CD14-positive monocyte (primary cell): ENCODE results near the gene CNTN2. TPM values are rescaled to one million over a fixed set of nuclear protein-coding genes. Genes with fewer than 3 reads are reported as not detected.

ENCODE experiments used
- DNase-seq, 3 donors: peaks; one replicate each; pipeline ENCODE4 v3.0.0-alpha.2; 2011 to 2022
- H2AFZ ChIP-seq: 2 replicates; pipeline ENCODE4 v1.6.0; 2012; ENCODE audit warnings: mild to moderate bottlenecking, low read depth, low read length, inconsistent platforms; ENCODE audit not compliant: insufficient read depth, poor library complexity, severe bottlenecking
- H3K27ac ChIP-seq, 2 donors: 1 replicate in 1 of 2; 2 replicates in 1 of 2; pipeline ENCODE4 v1.5.1; 2012 to 2013; ENCODE audit warnings: low read length in 2 of 2, control low read depth in 1 of 2, inconsistent platforms in 1 of 2, low read depth in 1 of 2, mild to moderate bottlenecking in 1 of 2
- H3K27me3 ChIP-seq, 2 donors: one replicate each; pipeline versions ENCODE4 v1.6.0 to v1.6.1; 2011 to 2013; ENCODE audit warnings: low read length in 2 of 2; ENCODE audit not compliant: control insufficient read depth in 2 of 2, insufficient read depth in 2 of 2
- H3K36me3 ChIP-seq, 2 donors: replicated peaks in 1 of 2; 1 replicate in 1 of 2; 2 replicates in 1 of 2; pipeline versions ENCODE4 v1.5.1 to v1.6.1; 2012 to 2013; ENCODE audit warnings: low read length in 2 of 2, control low read depth in 1 of 2, inconsistent platforms in 1 of 2, mild to moderate bottlenecking in 1 of 2; ENCODE audit not compliant: insufficient read depth in 2 of 2, control insufficient read depth in 1 of 2
- H3K4me1 ChIP-seq, 2 donors: 1 replicate in 1 of 2; 2 replicates in 1 of 2; pipeline versions ENCODE4 v1.5.1 to v1.6.1; 2012 to 2013; ENCODE audit warnings: low read length in 2 of 2, control low read depth in 1 of 2, inconsistent platforms in 1 of 2, mild to moderate bottlenecking in 1 of 2, moderate library complexity in 1 of 2; ENCODE audit not compliant: insufficient read depth in 2 of 2, control insufficient read depth in 1 of 2
- H3K4me2 ChIP-seq: replicated peaks from 2 replicates; pipeline ENCODE3; 2012; ENCODE audit warnings: low read length, moderate library complexity, mild to moderate bottlenecking; ENCODE audit not compliant: poor library complexity, severe bottlenecking; ENCODE audit errors: extremely low read depth
- H3K4me3 ChIP-seq, 3 experiments: fragments of 200-600 bp in 1 of 3; sonication (generic) in 1 of 3; replicated peaks in 1 of 3; 1 replicate in 2 of 3; 2 replicates in 1 of 3; pipeline ENCODE4 v1.5.1; 2011 to 2013; ENCODE audit warnings: low read length in 3 of 3, mild to moderate bottlenecking in 3 of 3, control low read depth in 2 of 3, low read depth in 2 of 3, inconsistent platforms in 1 of 3, moderate library complexity in 1 of 3
- H3K79me2 ChIP-seq: 2 replicates; pipeline ENCODE4 v1.6.0; 2012; ENCODE audit warnings: mild to moderate bottlenecking, control low read depth, inconsistent platforms, low read length, moderate library complexity; ENCODE audit not compliant: insufficient read depth
- H3K9ac ChIP-seq: 2 replicates; pipeline ENCODE4 v1.6.0; 2017; ENCODE audit warnings: low read length, mild to moderate bottlenecking; ENCODE audit not compliant: insufficient read depth, poor library complexity, severe bottlenecking
- H3K9me3 ChIP-seq, 2 donors: replicated peaks in 1 of 2; 1 replicate in 1 of 2; 2 replicates in 1 of 2; pipeline versions ENCODE4 v1.5.1 to v1.6.1; 2012 to 2013; ENCODE audit warnings: low read length in 2 of 2, control low read depth in 1 of 2; ENCODE audit not compliant: control insufficient read depth in 1 of 2, insufficient read depth in 1 of 2
- H4K20me1 ChIP-seq: 2 replicates; pipeline ENCODE4 v1.6.0; 2012; ENCODE audit warnings: mild to moderate bottlenecking, low read length, control low read depth, moderate library complexity; ENCODE audit not compliant: insufficient read depth
- H3K27ac Mint-ChIP-seq, 7 donors: one replicate each; pipeline ENCODE4 v1.8.0; 2020; ENCODE audit warnings: mild to moderate bottlenecking in 7 of 7, mixed read lengths in 7 of 7, moderate library complexity in 6 of 7, inconsistent platforms in 2 of 7
- H3K27me3 Mint-ChIP-seq, 3 donors: one replicate each; pipeline ENCODE4 v1.8.0; 2021 to 2022; ENCODE audit warnings: low read depth in 3 of 3, mild to moderate bottlenecking in 3 of 3, mixed read lengths in 3 of 3, moderate library complexity in 3 of 3, inconsistent platforms in 1 of 3
- H3K36me3 Mint-ChIP-seq, 2 donors: one replicate each; pipeline ENCODE4 v1.8.0; 2020; ENCODE audit warnings: mixed read lengths in 2 of 2, inconsistent platforms in 1 of 2, mild to moderate bottlenecking in 1 of 2
- H3K4me1 Mint-ChIP-seq: one replicate; pipeline ENCODE4 v1.8.0; 2020; ENCODE audit warnings: mild to moderate bottlenecking, mixed read lengths
- H3K4me3 Mint-ChIP-seq, 2 donors: one replicate each; pipeline ENCODE4 v1.8.0; 2020; ENCODE audit warnings: mild to moderate bottlenecking in 2 of 2, mixed read lengths in 2 of 2, moderate library complexity in 1 of 2
- H3K9me3 Mint-ChIP-seq, 7 donors: one replicate each; pipeline ENCODE4 v1.8.0; 2020 to 2022; ENCODE audit warnings: mixed read lengths in 7 of 7, mild to moderate bottlenecking in 6 of 7, moderate library complexity in 6 of 7, inconsistent platforms in 2 of 7
- CTCF ChIP-seq: fragments of 200-600 bp; IDR thresholded peaks from one replicate; pipeline ENCODE4 v1.8.0; 2022; ENCODE audit warnings: antibody characterized with exemption, mild to moderate bottlenecking
- WGBS: methylation state at CpG from one replicate; pipeline ENCODE4 v1.1.5; 2013; ENCODE audit warnings: missing lambda C conversion rate; ENCODE audit not compliant: insufficient coverage; 5-methylcytosine and 5-hydroxymethylcytosine counted together
- intact Hi-C, 2 donors: fragments of 100-400 bp; cut with micrococcal nuclease; formaldehyde crosslinking; loops; one replicate each; pipeline versions ENCODE4 v1.15.0 to v1.15.1; 2023
- polyA plus RNA-seq, 3 donors: library from polyadenylated mRNA; depleted of rRNA in 1 of 3; unstranded in 2 of 3; stranded (reverse) in 1 of 3; fragments of 300-500 nt in 2 of 3; fragments of >200 nt in 1 of 3; fragmentation: Illumina TruSeq in 2 of 3; gene quantifications; 1 replicate in 2 of 3; 2 replicates in 1 of 3; pipeline ENCODE4 v1.2.3, GENCODE V29; 2012 to 2021

CNTN2 gene
- polyA plus RNA-seq, 3 donors = not detected

- Mint-ChIP-seq H3K4me1 (peaks cover 37% of the 10 kb centered on the region), H3K4me3 (no peak overlapping the region), H3K9me3 (peaks cover 0 to 2% (median 0%) of the 10 kb centered on the region in 7 donors), H3K27ac (peak overlapping the region in 2 of 7 donors; percentile 10 to 23), H3K27me3 (peaks cover 0 to 2% (median 0%) of the 10 kb centered on the region in 3 donors), H3K36me3 (peaks cover 25 to 34% of the 10 kb centered on the region in 2 donors)
- H2AFZ ChIP-seq = no peak overlapping the region
- no peak overlapping the region for H3K27ac ChIP-seq
- 20% methylated on average over 1 of the region's 2 CpGs for WGBS
- no peaks in the 10 kb centered on the region for H3K9me3 ChIP-seq
- no peak overlapping the region for H3K4me3 ChIP-seq
- no peak for DNase-seq
- peaks cover 27 to 45% of the 10 kb centered on the region in 2 donors for H3K36me3 ChIP-seq
- H3K4me2 ChIP-seq = no peak overlapping the region
- no peak for TF ChIP-seq CTCF
- intact Hi-C loops = no loop called here
- no peaks in the 10 kb centered on the region for H3K27me3 ChIP-seq
- peaks cover 22% of the 10 kb centered on the region for H4K20me1 ChIP-seq
- no peak overlapping the region for H3K9ac ChIP-seq
- H3K79me2 ChIP-seq = peaks cover 57% of the 10 kb centered on the region
- H3K4me1 ChIP-seq = peaks cover 25% of the 10 kb centered on the region in 2 donors
Observed at GRCh38 chr1:205118752-205119151, 75.7 kb downstream of the CNTN2 start.

- peaks cover 7 to 15% of the 10 kb centered on the region in 2 donors for H3K36me3 Mint-ChIP-seq
- peaks cover 0 to 2% (median 0%) of the 10 kb centered on the region in 3 donors for H3K27me3 Mint-ChIP-seq
- TF ChIP-seq CTCF = peak; percentile 65
- Histone ChIP-seq H3K27me3 (no peaks in the 10 kb centered on the region), H3K4me3 (peak within 1 kb of the TSS; percentile 97 to 99 (median 99)), H3K36me3 (peaks cover 7 to 16% of the 10 kb centered on the region in 2 donors), H3K4me1 (peaks cover 25% of the 10 kb centered on the region in 2 donors), H3K9ac (peak within 1 kb of the TSS; percentile 85), H2AFZ (peak within 1 kb of the TSS; percentile 99), H3K79me2 (peaks cover 40% of the 10 kb centered on the region), H3K27ac (peak within 1 kb of the TSS; percentile 81 to 97), H4K20me1 (peaks cover 17% of the 10 kb centered on the region), H3K4me2 (peak within 1 kb of the TSS; percentile 92), H3K9me3 (no peaks in the 10 kb centered on the region)
- H3K4me1 Mint-ChIP-seq = peaks cover 40% of the 10 kb centered on the region
- peak; percentile 93 to 98 (median 98) for DNase-seq
- peaks cover 0 to 6% (median 0%) of the 10 kb centered on the region in 7 donors for H3K9me3 Mint-ChIP-seq
- under 1% methylated on average over 34 of the region's 46 CpGs for WGBS
- peak within 1 kb of the TSS; percentile 98 to 100 for H3K4me3 Mint-ChIP-seq
- intact Hi-C loops = loop anchor here (5.0 to 10.0 kb wide), 4 partner anchors 90 to 630 kb away; partner anchors contain the start of genes DSTYK (in 2 of the 2) and NUCKS1 (in 1 of the 2)
- H3K27ac Mint-ChIP-seq = peak within 1 kb of the TSS; percentile 98 to 100 (median 100)
Observed at GRCh38 chr1:205121660-205122488, 78.9 kb downstream of the CNTN2 start, which contains the start of gene RBBP5. RBBP5 (minus strand) TSS chr1:205121978; CDS start chr1:205121873, 105 bp downstream.
